PC-9 (cell line): ENCODE data around the gene MRPL4.

Experiments used
- EZH2 ChIP-seq: fragments of 200-600 bp; sonication (generic); IDR thresholded peaks from 2 replicates; pipeline ENCODE4 v1.8.0; 2017; ENCODE audit warnings: antibody characterized with exemption, low read depth
- TF ChIP-seq, protein P1 (sequence below): fragments of 200-600 bp; sonication (generic); conservative IDR thresholded peaks from 2 replicates; pipeline ENCODE4 v1.6.1; 2017; ENCODE audit warnings: mixed run types, antibody characterized with exemption, mild to moderate bottlenecking, moderate library complexity

GRCh38 chr19:10292206-10292788 is 40.3 kb downstream of the MRPL4 start:
- TF ChIP-seq, protein P1, sequence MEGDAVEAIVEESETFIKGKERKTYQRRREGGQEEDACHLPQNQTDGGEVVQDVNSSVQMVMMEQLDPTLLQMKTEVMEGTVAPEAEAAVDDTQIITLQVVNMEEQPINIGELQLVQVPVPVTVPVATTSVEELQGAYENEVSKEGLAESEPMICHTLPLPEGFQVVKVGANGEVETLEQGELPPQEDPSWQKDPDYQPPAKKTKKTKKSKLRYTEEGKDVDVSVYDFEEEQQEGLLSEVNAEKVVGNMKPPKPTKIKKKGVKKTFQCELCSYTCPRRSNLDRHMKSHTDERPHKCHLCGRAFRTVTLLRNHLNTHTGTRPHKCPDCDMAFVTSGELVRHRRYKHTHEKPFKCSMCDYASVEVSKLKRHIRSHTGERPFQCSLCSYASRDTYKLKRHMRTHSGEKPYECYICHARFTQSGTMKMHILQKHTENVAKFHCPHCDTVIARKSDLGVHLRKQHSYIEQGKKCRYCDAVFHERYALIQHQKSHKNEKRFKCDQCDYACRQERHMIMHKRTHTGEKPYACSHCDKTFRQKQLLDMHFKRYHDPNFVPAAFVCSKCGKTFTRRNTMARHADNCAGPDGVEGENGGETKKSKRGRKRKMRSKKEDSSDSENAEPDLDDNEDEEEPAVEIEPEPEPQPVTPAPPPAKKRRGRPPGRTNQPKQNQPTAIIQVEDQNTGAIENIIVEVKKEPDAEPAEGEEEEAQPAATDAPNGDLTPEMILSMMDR = no peak
- TF ChIP-seq EZH2 = no peak
